HepG2 (cell line): ENCODE results near the gene SLC35G2. TPM values are rescaled to one million over a fixed set of nuclear protein-coding genes. Genes with fewer than 3 reads are reported as not detected.

ENCODE experiments used
- ARHGAP35 ChIP-seq: sonication (generic); formaldehyde crosslinking; IDR thresholded peaks from 2 replicates; pipeline ENCODE4 v1.9.0; 2022; ENCODE audit warnings: mild to moderate bottlenecking, inconsistent platforms, moderate library complexity, missing genetic modification reagents, borderline replicate concordance
- ATF1 ChIP-seq: IDR thresholded peaks from 2 replicates; pipeline ENCODE4 v1.6.1; 2016; ENCODE audit warnings: mild to moderate bottlenecking, control low read depth
- BRCA1 ChIP-seq: sonication (generic); formaldehyde crosslinking; IDR thresholded peaks from 2 replicates; pipeline ENCODE4 v1.4.0; 2020; ENCODE audit warnings: missing genetic modification reagents
- FOSL2 ChIP-seq: sonication (generic); formaldehyde crosslinking; IDR thresholded peaks from 2 replicates; pipeline ENCODE4 v1.4.0; 2020; ENCODE audit warnings: missing genetic modification reagents
- GTF3A ChIP-seq: sonication (generic); formaldehyde crosslinking; conservative IDR thresholded peaks from 2 replicates; pipeline ENCODE4 v1.4.0; 2020; ENCODE audit warnings: mild to moderate bottlenecking, missing genetic modification reagents
- JARID2 ChIP-seq: sonication (generic); formaldehyde crosslinking; IDR thresholded peaks from 2 replicates; pipeline ENCODE4 v1.8.1; 2023; ENCODE audit warnings: missing genetic modification reagents, inconsistent platforms; ENCODE audit not compliant: insufficient replicate concordance
- KLF6 ChIP-seq: IDR thresholded peaks from 2 replicates; pipeline ENCODE4 v1.8.0; 2016; ENCODE audit warnings: missing biosample characterization, missing genetic modification reagents
- MEF2D ChIP-seq: sonication (generic); formaldehyde crosslinking; IDR thresholded peaks from 2 replicates; pipeline ENCODE4 v1.5.1; 2020; ENCODE audit warnings: mild to moderate bottlenecking, missing genetic modification reagents
- ZBTB42 ChIP-seq: sonication (generic); formaldehyde crosslinking; IDR thresholded peaks from 2 replicates; pipeline ENCODE4 v1.5.0; 2020; ENCODE audit warnings: mild to moderate bottlenecking, missing genetic modification reagents
- ZBTB7A ChIP-seq: sonication (generic); formaldehyde crosslinking; IDR thresholded peaks from 2 replicates; pipeline ENCODE4 v1.8.0; 2022; ENCODE audit warnings: mild to moderate bottlenecking, missing genetic modification reagents
- ZFP36L2 ChIP-seq: sonication (generic); formaldehyde crosslinking; IDR thresholded peaks from 2 replicates; pipeline ENCODE4 v1.4.0; 2020; ENCODE audit warnings: missing genetic modification reagents
- ZNF225 ChIP-seq: sonication (generic); formaldehyde crosslinking; IDR thresholded peaks from 2 replicates; pipeline ENCODE4 v1.4.0; 2020; ENCODE audit warnings: mild to moderate bottlenecking, missing genetic modification reagents
- ZNF430 ChIP-seq: sonication (generic); formaldehyde crosslinking; IDR thresholded peaks from 2 replicates; pipeline ENCODE4 v1.9.0; 2021; ENCODE audit warnings: mild to moderate bottlenecking, missing genetic modification reagents
- ZNF720 ChIP-seq: sonication (generic); formaldehyde crosslinking; IDR thresholded peaks from 2 replicates; pipeline ENCODE4 v1.4.0; 2020; ENCODE audit warnings: missing genetic modification reagents
- ZNF781 ChIP-seq: sonication (generic); formaldehyde crosslinking; IDR thresholded peaks from 2 replicates; pipeline ENCODE4 v1.5.1; 2020; ENCODE audit warnings: borderline replicate concordance, mild to moderate bottlenecking, missing genetic modification reagents; ENCODE audit errors: not compliant biosample characterization
- polyA plus RNA-seq, 8 experiments: library from polyadenylated mRNA; depleted of rRNA in 3 of 8; stranded (reverse) in 7 of 8; unstranded in 1 of 8; fragments of >200 nt; fragmentation: Illumina TruSeq in 4 of 8; extraction: Trizol in 4 of 8; gene quantifications; 2 replicates each; pipeline versions ENCODE4 v1.2.1 to v1.2.3, GENCODE V29; 2011 to 2016; ENCODE audit warnings: low read depth in 4 of 8, missing spikeins in 1 of 8, mixed read lengths in 1 of 8; ENCODE audit not compliant: insufficient read depth in 1 of 8
- total RNA-seq, 5 experiments: library from RNA; depleted of rRNA; stranded (reverse); fragments of >200 nt; fragmentation: Illumina TruSeq; extraction: Trizol; gene quantifications; 2 replicates each; pipeline ENCODE4 v1.2.3, GENCODE V29; 2016; ENCODE audit warnings: low read depth in 1 of 5
- TF ChIP-seq, protein P1 (sequence below): sonication (generic); formaldehyde crosslinking; IDR thresholded peaks from 2 replicates; pipeline ENCODE4 v1.4.0; 2020; ENCODE audit warnings: missing genetic modification reagents
- TF ChIP-seq, protein P2 (sequence below): sonication (generic); formaldehyde crosslinking; IDR thresholded peaks from 2 replicates; pipeline ENCODE4 v1.4.0; 2020; ENCODE audit warnings: low read depth, mild to moderate bottlenecking, missing genetic modification reagents
- TF ChIP-seq, protein P3 (sequence below): sonication (generic); formaldehyde crosslinking; conservative IDR thresholded peaks from 2 replicates; pipeline ENCODE4 v1.4.0; 2020; ENCODE audit warnings: missing genetic modification reagents
- TF ChIP-seq, protein P4 (sequence below): conservative IDR thresholded peaks from 2 replicates; pipeline ENCODE4 v1.6.1; 2018; ENCODE audit warnings: missing genetic modification reagents

Gene SLC35G2
- total and polyA plus RNA-seq, 2 of the 13 experiments (the other 11 are each of a cell fraction or from before 2014, with no cell fraction given) = 7.6 to 10.3 TPM

DNA sequence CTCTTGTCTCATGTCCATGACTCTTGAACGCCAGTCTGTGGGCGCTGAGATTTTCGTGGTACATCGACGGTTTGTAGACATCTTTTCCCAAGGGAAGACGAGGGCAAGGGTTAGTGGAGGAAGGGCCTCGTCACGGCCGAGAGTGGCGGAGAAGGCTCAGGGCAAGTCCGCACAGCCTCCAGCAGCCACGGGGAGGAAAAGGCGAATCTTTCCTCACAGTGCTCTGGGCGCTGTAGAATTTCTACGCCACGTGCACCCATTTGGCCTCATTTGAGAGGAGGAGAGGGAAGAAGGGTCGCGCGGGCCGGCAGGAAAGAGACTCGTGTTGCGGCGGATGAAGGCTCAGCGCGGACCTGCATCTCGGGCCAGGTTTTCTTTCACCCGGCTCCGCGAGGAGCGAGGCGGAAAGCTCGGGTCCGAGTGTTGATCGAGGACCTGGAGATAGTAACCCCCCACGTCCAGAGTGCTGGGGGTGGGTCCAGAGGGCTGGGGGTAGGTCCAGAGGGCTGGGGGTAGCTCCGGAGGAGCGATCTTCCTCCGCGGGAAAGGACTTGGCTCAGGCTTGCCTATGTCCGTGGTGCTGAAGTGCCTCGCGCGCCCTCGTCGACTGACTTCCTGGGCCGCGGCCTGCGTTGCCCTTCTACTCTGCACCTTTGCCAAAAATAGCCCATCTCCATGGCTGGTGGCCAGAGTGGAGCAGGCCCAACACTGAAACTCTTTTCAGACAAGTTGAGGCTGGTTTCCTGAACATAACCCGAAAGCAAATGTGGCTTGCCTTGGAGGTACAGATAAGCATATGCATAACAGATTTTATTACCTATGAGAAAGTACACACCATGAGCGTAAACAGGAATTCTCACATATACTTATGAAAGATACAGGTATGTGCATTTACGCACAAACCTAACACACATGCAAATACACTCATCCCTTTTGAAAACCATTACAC, 1.1 kb downstream of the SLC35G2 start (continued):
- TF ChIP-seq KLF6 = no peak
- no peak for TF ChIP-seq ZBTB7A (CRISPR knock-in tag)
- no peak for TF ChIP-seq ZNF430
- no peak for TF ChIP-seq ZNF720 (CRISPR knock-in tag)
- TF ChIP-seq, protein P1, sequence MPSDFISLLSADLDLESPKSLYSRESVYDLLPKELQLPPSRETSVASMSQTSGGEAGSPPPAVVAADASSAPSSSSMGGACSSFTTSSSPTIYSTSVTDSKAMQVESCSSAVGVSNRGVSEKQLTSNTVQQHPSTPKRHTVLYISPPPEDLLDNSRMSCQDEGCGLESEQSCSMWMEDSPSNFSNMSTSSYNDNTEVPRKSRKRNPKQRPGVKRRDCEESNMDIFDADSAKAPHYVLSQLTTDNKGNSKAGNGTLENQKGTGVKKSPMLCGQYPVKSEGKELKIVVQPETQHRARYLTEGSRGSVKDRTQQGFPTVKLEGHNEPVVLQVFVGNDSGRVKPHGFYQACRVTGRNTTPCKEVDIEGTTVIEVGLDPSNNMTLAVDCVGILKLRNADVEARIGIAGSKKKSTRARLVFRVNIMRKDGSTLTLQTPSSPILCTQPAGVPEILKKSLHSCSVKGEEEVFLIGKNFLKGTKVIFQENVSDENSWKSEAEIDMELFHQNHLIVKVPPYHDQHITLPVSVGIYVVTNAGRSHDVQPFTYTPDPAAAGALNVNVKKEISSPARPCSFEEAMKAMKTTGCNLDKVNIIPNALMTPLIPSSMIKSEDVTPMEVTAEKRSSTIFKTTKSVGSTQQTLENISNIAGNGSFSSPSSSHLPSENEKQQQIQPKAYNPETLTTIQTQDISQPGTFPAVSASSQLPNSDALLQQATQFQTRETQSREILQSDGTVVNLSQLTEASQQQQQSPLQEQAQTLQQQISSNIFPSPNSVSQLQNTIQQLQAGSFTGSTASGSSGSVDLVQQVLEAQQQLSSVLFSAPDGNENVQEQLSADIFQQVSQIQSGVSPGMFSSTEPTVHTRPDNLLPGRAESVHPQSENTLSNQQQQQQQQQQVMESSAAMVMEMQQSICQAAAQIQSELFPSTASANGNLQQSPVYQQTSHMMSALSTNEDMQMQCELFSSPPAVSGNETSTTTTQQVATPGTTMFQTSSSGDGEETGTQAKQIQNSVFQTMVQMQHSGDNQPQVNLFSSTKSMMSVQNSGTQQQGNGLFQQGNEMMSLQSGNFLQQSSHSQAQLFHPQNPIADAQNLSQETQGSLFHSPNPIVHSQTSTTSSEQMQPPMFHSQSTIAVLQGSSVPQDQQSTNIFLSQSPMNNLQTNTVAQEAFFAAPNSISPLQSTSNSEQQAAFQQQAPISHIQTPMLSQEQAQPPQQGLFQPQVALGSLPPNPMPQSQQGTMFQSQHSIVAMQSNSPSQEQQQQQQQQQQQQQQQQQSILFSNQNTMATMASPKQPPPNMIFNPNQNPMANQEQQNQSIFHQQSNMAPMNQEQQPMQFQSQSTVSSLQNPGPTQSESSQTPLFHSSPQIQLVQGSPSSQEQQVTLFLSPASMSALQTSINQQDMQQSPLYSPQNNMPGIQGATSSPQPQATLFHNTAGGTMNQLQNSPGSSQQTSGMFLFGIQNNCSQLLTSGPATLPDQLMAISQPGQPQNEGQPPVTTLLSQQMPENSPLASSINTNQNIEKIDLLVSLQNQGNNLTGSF (CRISPR knock-in tag) = peak; percentile 84; the same call in 1 of the 2 replicates
- TF ChIP-seq FOSL2 (CRISPR knock-in tag) = no peak; the same call in 1 of the 2 replicates
- TF ChIP-seq ZNF781 (CRISPR knock-in tag) = no peak
- TF ChIP-seq ZBTB42 (CRISPR knock-in tag) = no peak
- TF ChIP-seq, protein P2, sequence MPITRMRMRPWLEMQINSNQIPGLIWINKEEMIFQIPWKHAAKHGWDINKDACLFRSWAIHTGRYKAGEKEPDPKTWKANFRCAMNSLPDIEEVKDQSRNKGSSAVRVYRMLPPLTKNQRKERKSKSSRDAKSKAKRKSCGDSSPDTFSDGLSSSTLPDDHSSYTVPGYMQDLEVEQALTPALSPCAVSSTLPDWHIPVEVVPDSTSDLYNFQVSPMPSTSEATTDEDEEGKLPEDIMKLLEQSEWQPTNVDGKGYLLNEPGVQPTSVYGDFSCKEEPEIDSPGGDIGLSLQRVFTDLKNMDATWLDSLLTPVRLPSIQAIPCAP (CRISPR knock-in tag) = no peak
- no peak for TF ChIP-seq ATF1
- no peak for TF ChIP-seq ZFP36L2 (CRISPR knock-in tag)
- no peak for TF ChIP-seq GTF3A
- TF ChIP-seq, protein P3, sequence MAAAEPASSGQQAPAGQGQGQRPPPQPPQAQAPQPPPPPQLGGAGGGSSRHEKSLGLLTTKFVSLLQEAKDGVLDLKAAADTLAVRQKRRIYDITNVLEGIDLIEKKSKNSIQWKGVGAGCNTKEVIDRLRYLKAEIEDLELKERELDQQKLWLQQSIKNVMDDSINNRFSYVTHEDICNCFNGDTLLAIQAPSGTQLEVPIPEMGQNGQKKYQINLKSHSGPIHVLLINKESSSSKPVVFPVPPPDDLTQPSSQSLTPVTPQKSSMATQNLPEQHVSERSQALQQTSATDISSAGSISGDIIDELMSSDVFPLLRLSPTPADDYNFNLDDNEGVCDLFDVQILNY (CRISPR knock-in tag) = no peak
- TF ChIP-seq BRCA1 (CRISPR knock-in tag) = no peak
- TF ChIP-seq, protein P4, sequence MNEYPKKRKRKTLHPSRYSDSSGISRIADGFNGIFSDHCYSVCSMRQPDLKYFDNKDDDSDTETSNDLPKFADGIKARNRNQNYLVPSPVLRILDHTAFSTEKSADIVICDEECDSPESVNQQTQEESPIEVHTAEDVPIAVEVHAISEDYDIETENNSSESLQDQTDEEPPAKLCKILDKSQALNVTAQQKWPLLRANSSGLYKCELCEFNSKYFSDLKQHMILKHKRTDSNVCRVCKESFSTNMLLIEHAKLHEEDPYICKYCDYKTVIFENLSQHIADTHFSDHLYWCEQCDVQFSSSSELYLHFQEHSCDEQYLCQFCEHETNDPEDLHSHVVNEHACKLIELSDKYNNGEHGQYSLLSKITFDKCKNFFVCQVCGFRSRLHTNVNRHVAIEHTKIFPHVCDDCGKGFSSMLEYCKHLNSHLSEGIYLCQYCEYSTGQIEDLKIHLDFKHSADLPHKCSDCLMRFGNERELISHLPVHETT = no peak
- no peak for TF ChIP-seq ARHGAP35 (CRISPR knock-in tag)
- TF ChIP-seq JARID2 (CRISPR knock-in tag) = no peak
- TF ChIP-seq ZNF225 (CRISPR knock-in tag) = peak; percentile 43; the same call in 1 of the 2 replicates
- TF ChIP-seq MEF2D = peak; percentile 94
